Airway epithelial cell (primary cell): Measurements from ENCODE around the gene MAZ. TPM values are rescaled to one million over a fixed set of nuclear protein-coding genes. Genes with fewer than 3 reads are reported as not detected.

Source experiments
- total RNA-seq: library from RNA; depleted of rRNA; stranded (reverse); fragments of >200 nt; gene quantifications from 2 replicates; pipeline ENCODE4 v1.2.3, GENCODE V29; 2015

The MAZ gene
- 160 and 240 TPM in 2 replicates for total RNA-seq

DNA sequence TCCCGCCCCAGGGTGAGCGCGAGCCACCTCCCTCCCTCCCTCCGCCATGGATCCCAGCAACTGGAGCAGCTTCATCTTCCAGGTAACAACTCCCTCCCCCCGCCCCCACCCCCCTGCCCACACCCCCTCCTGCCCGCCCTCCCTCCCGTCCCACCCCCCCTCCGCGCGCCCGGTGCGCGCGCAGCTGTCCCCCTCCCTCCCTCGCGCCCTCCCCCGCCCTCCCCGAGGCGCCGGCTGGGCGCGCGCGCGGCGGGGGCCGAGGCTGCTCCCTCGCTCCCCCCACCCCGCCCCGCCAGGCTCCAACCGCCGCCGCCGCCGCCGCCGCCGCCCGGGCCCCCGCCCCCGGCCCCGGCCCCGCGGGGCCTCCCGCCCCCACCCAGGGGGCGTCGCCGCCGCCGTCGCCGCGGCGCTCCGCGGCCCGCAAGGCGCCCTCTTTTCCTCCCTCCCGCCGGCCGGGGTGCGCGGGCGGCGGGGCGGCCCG is at the start of gene MAZ:
MAZ (plus strand) TSS at position 431 of the 481 bp plus-strand sequence. CDS start 173 bp downstream, outside the sequence.

DNA sequence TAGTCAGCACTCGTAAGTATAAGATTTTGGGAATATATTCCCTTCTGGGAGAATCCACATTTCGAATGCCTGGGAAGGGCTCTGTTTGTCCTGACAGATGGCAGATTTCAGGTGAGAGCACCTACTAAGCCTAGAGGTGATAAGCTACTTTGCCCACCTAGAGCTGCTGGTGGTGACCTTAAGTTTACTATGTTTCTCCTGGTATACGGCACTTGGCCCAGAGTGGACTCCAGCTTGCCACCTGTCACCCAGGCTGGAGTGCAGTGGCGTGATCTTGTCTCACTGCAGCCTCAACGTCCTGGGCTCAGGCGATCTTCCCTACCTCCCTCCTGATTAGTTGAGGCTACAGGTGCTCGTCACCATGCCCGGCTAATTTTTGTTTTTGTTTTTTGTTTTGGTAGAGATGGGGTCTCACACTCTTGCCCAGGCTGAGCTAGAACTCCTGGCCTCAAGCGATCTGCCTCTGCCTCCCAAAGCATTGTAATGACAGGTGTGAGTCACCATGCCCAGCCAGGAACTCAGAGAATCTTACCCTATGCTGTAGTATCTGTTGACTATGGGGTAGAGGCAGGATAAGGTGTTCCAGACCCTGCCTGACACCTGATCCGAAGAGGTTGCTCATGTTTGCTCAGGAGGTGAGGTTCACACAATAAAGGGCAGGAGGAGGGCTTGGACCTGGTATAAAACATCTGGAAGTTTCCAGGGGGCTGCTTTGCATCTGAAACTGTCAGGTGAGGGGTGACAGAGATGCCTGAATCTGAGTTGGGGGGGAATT is 28.6 kb upstream of the MAZ start, which contains the start of gene ZG16:
ZG16 (plus strand) TSS at position 681 of the 775 bp plus-strand sequence. CDS start 1,011 bp downstream, outside the sequence.

GRCh38 chr16:29790183-29790948 is 16.0 kb upstream of the MAZ start, which contains the start of gene KIF22:
TSS of gene KIF22 (plus strand) at chr16:29790751. CDS start at chr16:29790760, 9 bp downstream.

GRCh38 chr16:29811896-29812665 is 5.8 kb downstream of the MAZ start, which contains the start of gene PRRT2:
TSS of gene PRRT2 (plus strand) at chr16:29812193. CDS start at chr16:29813055, 862 bp downstream.

GRCh38 chr16:29815793-29816693 is 9.7 kb downstream of the MAZ start, which contains the start of gene PAGR1:
TSS of gene PAGR1 (plus strand) at chr16:29816152. CDS start at chr16:29816526, 374 bp downstream.

GRCh38 chr16:29820271-29820701 is 14.0 kb downstream of the MAZ start, which contains the start of gene MVP:
TSS of gene MVP (plus strand) at chr16:29820462. CDS start at chr16:29830550, 10,088 bp downstream.

Other genes with a start within 250 kb of the MAZ start
- gene SPN, start 143.3 kb upstream of the MAZ start, total RNA-seq: not detected in 2 replicates
- gene QPRT, start 127.3 kb upstream of the MAZ start, total RNA-seq: 1.2 and 2.7 TPM in 2 replicates
- gene C16orf54, start 60.5 kb upstream of the MAZ start, total RNA-seq: not detected in 2 replicates
- gene ZG16, start 28.3 kb upstream of the MAZ start, total RNA-seq: not detected in 2 replicates
- gene KIF22, start 15.8 kb upstream of the MAZ start, total RNA-seq: 51.3 and 68.9 TPM in 2 replicates
- gene PRRT2, start 5.7 kb downstream of the MAZ start, total RNA-seq: not detected in 2 replicates
- 49.9 and 54.9 TPM in 2 replicates for gene PAGR1, start 9.6 kb downstream of the MAZ start, total RNA-seq
- gene MVP, start 13.9 kb downstream of the MAZ start, total RNA-seq: 91.0 and 99.4 TPM in 2 replicates
- gene CDIPT, start 56.7 kb downstream of the MAZ start, total RNA-seq: 56.8 and 68.1 TPM in 2 replicates
- gene SEZ6L2, start 93.0 kb downstream of the MAZ start, total RNA-seq: 9.9 and 11.2 TPM in 2 replicates
- 5.4 and 9.3 TPM in 2 replicates for gene ASPHD1, start 94.0 kb downstream of the MAZ start, total RNA-seq
- gene KCTD13, start 119.7 kb downstream of the MAZ start, total RNA-seq: 9.0 and 11.5 TPM in 2 replicates
- 86.8 and 109 TPM in 2 replicates for gene TMEM219, start 155.6 kb downstream of the MAZ start, total RNA-seq
- 37.1 and 37.2 TPM in 2 replicates for gene TAOK2, start 167.3 kb downstream of the MAZ start, total RNA-seq
- 7.5 and 8.9 TPM in 2 replicates for gene HIRIP3, start 189.1 kb downstream of the MAZ start, total RNA-seq
- gene INO80E, start 189.7 kb downstream of the MAZ start, total RNA-seq: 49.0 and 66.1 TPM in 2 replicates
- 0.71 TPM in 1 of 2 replicates, not detected in the other for gene DOC2A, start 204.5 kb downstream of the MAZ start, total RNA-seq
- not detected in 2 replicates for gene C16orf92, start 216.7 kb downstream of the MAZ start, total RNA-seq
- 0.14 TPM in 1 of 2 replicates, not detected in the other for gene TLCD3B, start 224.7 kb downstream of the MAZ start, total RNA-seq